K562 (cell line): ENCODE measurements around the gene NDUFA5. TPM values are rescaled to one million over a fixed set of nuclear protein-coding genes. Genes with fewer than 3 reads are reported as not detected.

Experiments used
- ATAC-seq: fragments of 200-7000 bp; cut with Tn5 transposase; 3 replicates; pipeline ENCODE4 v1.9.1; 2020; ENCODE audit warnings: moderate library complexity
- BruUV-seq: library from RNA; stranded (reverse); fragments of 400-500 nt; replicated peaks from 2 replicates; lab custom pipeline; 2021; lab: Mats Ljungman, UMichigan
- CTCF ChIA-PET: fragments of 300-600 bp; formaldehyde crosslinking; extraction: SDS; loops from one replicate; lab custom pipeline; 2021; ENCODE audit warnings: low intra/inter-chr PET ratio; lab: Yijun Ruan, JAX
- POLR2A ChIA-PET: fragments of 300-600, 350-650 bp; sonication (Branson Sonifier 250); formaldehyde crosslinking; extraction: SDS; loops from one replicate; lab custom pipeline; 2021; ENCODE audit warnings: antibody characterized with exemption, inconsistent platforms; lab: Yijun Ruan, JAX
- DNase-seq, 4 experiments: peaks; one replicate each; pipeline versions ENCODE4 v3.0.0 to v3.0.0-alpha.2; 2011 to 2018; ENCODE audit warnings: low spot score in 3 of 4, mixed read lengths in 3 of 4; ENCODE audit errors: extremely low read depth in 1 of 4
- FAIRE-seq: peaks from 2 replicates; lab custom pipeline; 2011; peaks lifted over from hg19 to GRCh38; lab: Jason Lieb, UNC
- H2AFZ ChIP-seq: 2 replicates; pipeline ENCODE4 v1.6.0; 2011; ENCODE audit warnings: low read depth, low read length, control low read depth, inconsistent platforms
- H3K27ac ChIP-seq: fragments of 200-600 bp; 3 replicates; pipeline ENCODE4 v1.8.0; 2011; ENCODE audit warnings: low read depth, mild to moderate bottlenecking, control low read depth, inconsistent platforms, low read length, moderate library complexity, mixed read lengths; ENCODE audit errors: extremely low read depth
- H3K27me3 ChIP-seq, 2 experiments: fragments of 300-600 bp in 1 of 2; 2 replicates in 1 of 2; 3 replicates in 1 of 2; pipeline versions ENCODE4 v1.6.0 to v1.8.0; 2011; ENCODE audit warnings: inconsistent platforms in 2 of 2, low read length in 2 of 2, mild to moderate bottlenecking in 1 of 2, mixed read lengths in 1 of 2, moderate library complexity in 1 of 2; ENCODE audit not compliant: control insufficient read depth in 2 of 2, insufficient read depth in 2 of 2
- H3K36me3 ChIP-seq: fragments of 300-600 bp; 3 replicates; pipeline ENCODE4 v1.8.0; 2011; ENCODE audit warnings: mild to moderate bottlenecking, low read length, inconsistent platforms; ENCODE audit not compliant: control insufficient read depth, insufficient read depth
- H3K4me1 ChIP-seq, 2 experiments: fragments of 200-600 bp in 1 of 2; replicated peaks in 1 of 2; 2 replicates in 1 of 2; 3 replicates in 1 of 2; pipeline versions ENCODE4 v1.5.1 to v1.8.0; 2011; ENCODE audit warnings: inconsistent platforms in 2 of 2, low read length in 2 of 2, mild to moderate bottlenecking in 1 of 2, mixed read lengths in 1 of 2, moderate library complexity in 1 of 2; ENCODE audit not compliant: control insufficient read depth in 2 of 2, insufficient read depth in 2 of 2
- H3K4me2 ChIP-seq: 2 replicates; pipeline ENCODE4 v1.6.1; 2011; ENCODE audit warnings: low read length, control low read depth, inconsistent platforms, mixed read lengths; ENCODE audit not compliant: insufficient read depth
- H3K4me3 ChIP-seq: fragments of 200-600 bp; sonication (generic), shearing (Covaris generic); 2 replicates; pipeline ENCODE4 v1.5.1; 2016; ENCODE audit warnings: control low read depth, inconsistent platforms
- H3K79me2 ChIP-seq: fragments of 200-600 bp; 3 replicates; pipeline ENCODE4 v1.8.0; 2011; ENCODE audit warnings: low read length, inconsistent platforms; ENCODE audit not compliant: control insufficient read depth, insufficient read depth
- H3K9ac ChIP-seq, 2 experiments: 2 replicates each; pipeline versions ENCODE4 v1.6.0 to v1.6.1; 2011; ENCODE audit warnings: low read depth in 2 of 2, low read length in 2 of 2, control low read depth in 1 of 2, inconsistent platforms in 1 of 2, mild to moderate bottlenecking in 1 of 2, mixed read lengths in 1 of 2; ENCODE audit not compliant: insufficient read depth in 1 of 2
- H3K9me1 ChIP-seq: one replicate; pipeline ENCODE4 v1.6.0; 2011; ENCODE audit warnings: inconsistent platforms, mild to moderate bottlenecking, low read length, moderate library complexity; ENCODE audit not compliant: control insufficient read depth, insufficient read depth
- H3K9me3 ChIP-seq: replicated peaks from 2 replicates; pipeline ENCODE4 v1.5.1; 2011; ENCODE audit warnings: low read depth, low read length, inconsistent platforms; ENCODE audit not compliant: control insufficient read depth, insufficient read depth
- H4K20me1 ChIP-seq: replicated peaks from 2 replicates; pipeline ENCODE4 v1.6.1; 2011; ENCODE audit warnings: low read length, inconsistent platforms, mixed read lengths; ENCODE audit not compliant: control insufficient read depth, insufficient read depth
- POLR2AphosphoS2 ChIP-seq: IDR thresholded peaks from 2 replicates; pipeline ENCODE4 v1.6.1; 2012; ENCODE audit warnings: low read length, improper control_type of control experiment
- POLR2AphosphoS5 ChIP-seq: IDR thresholded peaks from 2 replicates; pipeline ENCODE4 v1.6.1; 2011; ENCODE audit warnings: mild to moderate bottlenecking, low read depth, low read length, moderate library complexity; ENCODE audit not compliant: control insufficient read depth, insufficient read depth
- WGBS: fragments of 100-300 bp; shearing (Covaris generic); methylation state at CpG from one replicate; pipeline ENCODE4 v1.1.6; 2016; ENCODE audit warnings: low coverage, mixed read lengths; ENCODE audit not compliant: insufficient coverage; ENCODE audit errors: missing lambda C conversion rate; 5-methylcytosine and 5-hydroxymethylcytosine counted together
- in situ Hi-C: fragments of 300-500 bp; cut with MboI; formaldehyde crosslinking; loops from 4 replicates; pipeline ENCODE4 v1.15.0; 2018; ENCODE audit warnings: inconsistent platforms, mixed read lengths
- intact Hi-C: fragments of 100-400 bp; cut with micrococcal nuclease; formaldehyde crosslinking; loops from 2 replicates; pipeline ENCODE4 v1.14.2; 2022
- polyA plus RNA-seq, 8 experiments: library from polyadenylated mRNA; depleted of rRNA in 4 of 8; stranded (reverse) in 5 of 8; unstranded in 3 of 8; fragments of >200 nt; fragmentation: Nextera tagmentation in 2 of 8; fragmentation: Illumina TruSeq in 1 of 8; extraction: Ambion mirVana in 2 of 8; extraction: Trizol in 1 of 8; gene quantifications; 2 replicates each; pipeline versions ENCODE4 v1.2.1 to v1.2.3, GENCODE V29; 2011 to 2014; ENCODE audit warnings: inconsistent platforms in 1 of 8, missing spikeins in 1 of 8
- total RNA-seq, 7 experiments: library from RNA; depleted of rRNA in 6 of 7; stranded (reverse); fragments of >200 nt in 6 of 7; fragmentation: Illumina TruSeq in 2 of 7; extraction: Trizol in 2 of 7; gene quantifications; 2 replicates each; pipeline versions ENCODE4 v1.2.1 to v1.2.3, GENCODE V29; 2011 to 2021; ENCODE audit warnings: low replicate concordance in 1 of 7
- TF ChIP-seq, protein P1 (sequence below): fragments of 250-450 bp; sonication (Bioruptor Pico); IDR thresholded peaks from 2 replicates; pipeline ENCODE4 v1.5.1; 2021; ENCODE audit warnings: mild to moderate bottlenecking
- TF ChIP-seq, protein P2 (sequence below): fragments of 200-800 bp; sonication (Bioruptor generic); IDR thresholded peaks from 2 replicates; pipeline ENCODE4 v1.6.1; 2017; ENCODE audit warnings: missing genetic modification characterization, missing compliant biosample characterization
- TF ChIP-seq, protein P3 (sequence below): fragments of 250-450 bp; sonication (Bioruptor Pico); IDR thresholded peaks from 2 replicates; pipeline ENCODE4 v1.5.0; 2022; ENCODE audit warnings: mild to moderate bottlenecking

NDUFA5 gene
- total and polyA plus RNA-seq, 9 of the 15 experiments (the other 6 are each of a cell fraction or from before 2014, with no cell fraction given) = 155 to 677 (median 269) TPM

DNA sequence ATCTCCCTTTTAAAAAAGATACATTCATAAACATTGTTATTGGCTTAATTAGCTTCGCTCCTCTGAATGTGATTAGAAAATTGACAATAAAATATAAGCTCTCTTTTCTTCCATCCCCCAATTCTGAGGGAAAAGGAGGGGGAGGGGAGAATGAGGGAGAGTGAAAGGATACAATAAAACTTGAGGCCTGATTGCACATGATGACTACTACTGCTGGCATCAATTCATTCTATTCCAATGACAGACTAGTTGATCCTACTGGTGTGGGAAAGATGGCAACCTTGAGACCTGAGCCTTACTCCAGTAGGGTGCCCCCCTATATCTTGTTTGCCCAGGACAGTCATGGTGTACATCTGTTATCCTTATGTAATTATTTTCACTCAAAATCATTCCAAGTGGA, 18.7 kb downstream of the NDUFA5 start:
- H3K9ac ChIP-seq = no peak overlapping the region
- ATAC-seq (no peak), DNase-seq (no peak), FAIRE-seq (no peak)
- peaks cover 14% of the 10 kb centered on the region for H3K79me2 ChIP-seq
- no peak overlapping the region for H2AFZ ChIP-seq
- peaks cover 4 to 14% of the 10 kb centered on the region in 2 experiments for H3K4me1 ChIP-seq
- no peaks in the 10 kb centered on the region for H3K27me3 ChIP-seq
- in situ Hi-C loops (loop anchor here (5.0 kb wide), 1 partner anchor 47 kb away; no protein-coding TSS in a partner anchor), intact Hi-C loops (loop anchor here (5.0 kb wide), 1 partner anchor 83 kb away; no protein-coding TSS in a partner anchor)
- no peak overlapping the region for H3K4me3 ChIP-seq
- peaks cover 38% of the 10 kb centered on the region for H3K36me3 ChIP-seq
- BruUV-seq = no TSS peak
- ChIA-PET POLR2A (interaction anchor here (0.9 to 2.1 kb wide), 3 partner anchors 14 to 55 kb away, joined by 3 to 5 read pairs (median 5); partner anchors contain the start of gene NDUFA5), CTCF (interaction anchor here (4.4 kb wide), 1 partner anchor 44 kb away, joined by 45 read pairs; no protein-coding TSS in a partner anchor)
- H3K9me3 ChIP-seq = no peaks in the 10 kb centered on the region
- no peaks in the 10 kb centered on the region for H3K9me1 ChIP-seq
- TF ChIP-seq, protein P1, sequence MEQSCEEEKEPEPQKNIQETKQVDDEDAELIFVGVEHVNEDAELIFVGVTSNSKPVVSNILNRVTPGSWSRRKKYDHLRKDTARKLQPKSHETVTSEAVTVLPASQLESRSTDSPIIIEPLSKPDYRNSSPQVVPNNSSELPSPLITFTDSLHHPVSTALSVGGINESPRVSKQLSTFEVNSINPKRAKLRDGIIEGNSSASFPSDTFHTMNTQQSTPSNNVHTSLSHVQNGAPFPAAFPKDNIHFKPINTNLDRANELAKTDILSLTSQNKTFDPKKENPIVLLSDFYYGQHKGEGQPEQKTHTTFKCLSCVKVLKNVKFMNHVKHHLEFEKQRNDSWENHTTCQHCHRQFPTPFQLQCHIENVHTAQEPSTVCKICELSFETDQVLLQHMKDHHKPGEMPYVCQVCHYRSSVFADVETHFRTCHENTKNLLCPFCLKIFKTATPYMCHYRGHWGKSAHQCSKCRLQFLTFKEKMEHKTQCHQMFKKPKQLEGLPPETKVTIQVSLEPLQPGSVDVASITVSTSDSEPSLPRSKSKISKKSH (CRISPR knock-in tag) = no peak
- TF ChIP-seq POLR2AphosphoS5 (peak; percentile 23; the same call in 1 of the 2 replicates), POLR2AphosphoS2 (peak; percentile 75; the same call in 1 of the 2 replicates)
- TF ChIP-seq, protein P2, sequence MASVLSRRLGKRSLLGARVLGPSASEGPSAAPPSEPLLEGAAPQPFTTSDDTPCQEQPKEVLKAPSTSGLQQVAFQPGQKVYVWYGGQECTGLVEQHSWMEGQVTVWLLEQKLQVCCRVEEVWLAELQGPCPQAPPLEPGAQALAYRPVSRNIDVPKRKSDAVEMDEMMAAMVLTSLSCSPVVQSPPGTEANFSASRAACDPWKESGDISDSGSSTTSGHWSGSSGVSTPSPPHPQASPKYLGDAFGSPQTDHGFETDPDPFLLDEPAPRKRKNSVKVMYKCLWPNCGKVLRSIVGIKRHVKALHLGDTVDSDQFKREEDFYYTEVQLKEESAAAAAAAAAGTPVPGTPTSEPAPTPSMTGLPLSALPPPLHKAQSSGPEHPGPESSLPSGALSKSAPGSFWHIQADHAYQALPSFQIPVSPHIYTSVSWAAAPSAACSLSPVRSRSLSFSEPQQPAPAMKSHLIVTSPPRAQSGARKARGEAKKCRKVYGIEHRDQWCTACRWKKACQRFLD (CRISPR knock-in tag) = 0 out of 2 replicates have a peak, but pooled peaks have one; percentile 3
- TF ChIP-seq, protein P3, sequence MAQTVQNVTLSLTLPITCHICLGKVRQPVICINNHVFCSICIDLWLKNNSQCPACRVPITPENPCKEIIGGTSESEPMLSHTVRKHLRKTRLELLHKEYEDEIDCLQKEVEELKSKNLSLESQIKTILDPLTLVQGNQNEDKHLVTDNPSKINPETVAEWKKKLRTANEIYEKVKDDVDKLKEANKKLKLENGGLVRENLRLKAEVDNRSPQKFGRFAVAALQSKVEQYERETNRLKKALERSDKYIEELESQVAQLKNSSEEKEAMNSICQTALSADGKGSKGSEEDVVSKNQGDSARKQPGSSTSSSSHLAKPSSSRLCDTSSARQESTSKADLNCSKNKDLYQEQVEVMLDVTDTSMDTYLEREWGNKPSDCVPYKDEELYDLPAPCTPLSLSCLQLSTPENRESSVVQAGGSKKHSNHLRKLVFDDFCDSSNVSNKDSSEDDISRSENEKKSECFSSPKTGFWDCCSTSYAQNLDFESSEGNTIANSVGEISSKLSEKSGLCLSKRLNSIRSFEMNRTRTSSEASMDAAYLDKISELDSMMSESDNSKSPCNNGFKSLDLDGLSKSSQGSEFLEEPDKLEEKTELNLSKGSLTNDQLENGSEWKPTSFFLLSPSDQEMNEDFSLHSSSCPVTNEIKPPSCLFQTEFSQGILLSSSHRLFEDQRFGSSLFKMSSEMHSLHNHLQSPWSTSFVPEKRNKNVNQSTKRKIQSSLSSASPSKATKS (CRISPR knock-in tag) = 0 out of 2 replicates have a peak, but pooled peaks have one; percentile 10
- no peaks in the 10 kb centered on the region for H4K20me1 ChIP-seq
- WGBS = 95% methylated on average over 1 of the region's 1 CpG
- H3K4me2 ChIP-seq = no peak overlapping the region
- H3K27ac ChIP-seq = no peak overlapping the region; the same call in 2 of the 3 replicates
